HCT116 (cell line): ENCODE results near the gene DCLRE1C. TPM values are rescaled to one million over a fixed set of nuclear protein-coding genes. Genes with fewer than 3 reads are reported as not detected.
"Not testable (repeated sequence)": the region's sequence is repeated elsewhere in the genome, so short reads cannot be mapped to it uniquely, and the experiment has no call there.

ENCODE experiments used
- ATAC-seq: fragments of 200-7000 bp; cut with Tn5 transposase; 2 replicates; pipeline ENCODE4 v1.9.1; 2020; ENCODE audit warnings: mild to moderate bottlenecking, moderate library complexity
- BruUV-seq: library from RNA; stranded (reverse); fragments of 400-500 nt; replicated peaks from 2 replicates; lab custom pipeline; 2021; lab: Mats Ljungman, UMichigan
- CTCF ChIA-PET: fragments of 300-600 bp; sonication (Branson Sonifier 250); formaldehyde crosslinking; loops from one replicate; lab custom pipeline; 2021; ENCODE audit warnings: antibody characterized with exemption; lab: Charles Lee
- POLR2A ChIA-PET: fragments of 300-600, 350-600 bp; sonication (Branson Sonifier 250); formaldehyde crosslinking; loops from one replicate; lab custom pipeline; 2021; ENCODE audit warnings: antibody characterized with exemption; lab: Charles Lee
- RAD21 ChIA-PET, 2 experiments: fragments of 300-600 bp; sonication (Branson Sonifier 250); formaldehyde crosslinking; loops; one replicate each; lab custom pipeline; 2023; ENCODE audit warnings: low total read pairs in 2 of 2; ENCODE audit not compliant: uncharacterized antibody in 2 of 2, unreplicated experiment in 2 of 2, low non-redundant PET in 1 of 2; lab: Charles Lee
- DNase-seq: peaks from one replicate; pipeline ENCODE4 v3.0.0-alpha.2; 2010; ENCODE audit warnings: low read depth, low spot score
- H2AFZ ChIP-seq: fragments of 200-600 bp; shearing (Covaris generic), sonication (generic); 2 replicates; pipeline ENCODE4 v1.6.1; 2017; ENCODE audit warnings: low read depth, mixed run types, mixed read lengths, antibody characterized with exemption, low read length; ENCODE audit not compliant: poor library complexity, severe bottlenecking
- H3K27ac ChIP-seq: 2 replicates; pipeline ENCODE4 v1.5.1; 2012; ENCODE audit warnings: low read depth, low read length
- H3K27me3 ChIP-seq: fragments of 200-600 bp; sonication (generic); 2 replicates; pipeline ENCODE4 v1.6.1; 2016; ENCODE audit warnings: mixed run types, low read length, mixed read lengths; ENCODE audit not compliant: insufficient read depth
- H3K36me3 ChIP-seq, 2 experiments: fragments of 200-500 bp in 1 of 2; fragments of 200-600 bp in 1 of 2; sonication (Bioruptor generic) in 1 of 2; sonication (generic) in 1 of 2; 2 replicates each; pipeline versions ENCODE4 v1.5.1 to v1.6.1; 2014 to 2016; ENCODE audit warnings: low read length in 2 of 2, inconsistent platforms in 1 of 2, mixed read lengths in 1 of 2, mixed run types in 1 of 2; ENCODE audit not compliant: insufficient read depth in 2 of 2, control insufficient read depth in 1 of 2
- H3K4me1 ChIP-seq, 2 experiments: fragments of 200-600 bp in 1 of 2; sonication (generic) in 1 of 2; 2 replicates each; pipeline versions ENCODE4 v1.5.1 to v1.6.1; 2012 to 2017; ENCODE audit warnings: low read length in 2 of 2, inconsistent platforms in 1 of 2, mild to moderate bottlenecking in 1 of 2, mixed read lengths in 1 of 2, mixed run types in 1 of 2, moderate library complexity in 1 of 2; ENCODE audit not compliant: insufficient read depth in 2 of 2, control insufficient read depth in 1 of 2
- H3K4me2 ChIP-seq: fragments of 200-600 bp; sonication (generic); 2 replicates; pipeline ENCODE4 v1.6.1; 2017; ENCODE audit warnings: mixed run types, low read length, mixed read lengths
- H3K4me3 ChIP-seq, 2 experiments: fragments of 200-600 bp in 1 of 2; sonication (generic) in 1 of 2; replicated peaks in 1 of 2; 2 replicates each; pipeline ENCODE4 v1.5.1; 2011 to 2016; ENCODE audit warnings: low read length in 2 of 2, control low read depth in 1 of 2, low read depth in 1 of 2, mild to moderate bottlenecking in 1 of 2, mixed read lengths in 1 of 2, mixed run types in 1 of 2
- H3K79me2 ChIP-seq: fragments of 200-600 bp; sonication (generic); 2 replicates; pipeline ENCODE4 v1.6.1; 2017; ENCODE audit warnings: mild to moderate bottlenecking, mixed run types, low read length, moderate library complexity, mixed read lengths; ENCODE audit not compliant: insufficient read depth
- H3K9ac ChIP-seq: fragments of 200-600 bp; sonication (generic); 2 replicates; pipeline ENCODE4 v1.6.1; 2016; ENCODE audit warnings: low read length, mixed read lengths
- H3K9me2 ChIP-seq: fragments of 200-600 bp; sonication (generic), shearing (Covaris generic); 2 replicates; pipeline ENCODE4 v1.6.1; 2017; ENCODE audit warnings: mixed run types, mild to moderate bottlenecking, moderate library complexity; ENCODE audit not compliant: insufficient read depth
- H3K9me3 ChIP-seq, 2 experiments: fragments of 200-500 bp in 1 of 2; fragments of 200-600 bp in 1 of 2; sonication (Bioruptor generic) in 1 of 2; sonication (generic) in 1 of 2; 2 replicates each; pipeline ENCODE4 v1.6.1; 2014 to 2017; ENCODE audit warnings: low read length in 2 of 2, mixed read lengths in 2 of 2, inconsistent platforms in 1 of 2, low read depth in 1 of 2, mild to moderate bottlenecking in 1 of 2, mixed run types in 1 of 2, moderate library complexity in 1 of 2; ENCODE audit not compliant: control insufficient read depth in 1 of 2, insufficient read depth in 1 of 2
- H4K20me1 ChIP-seq: fragments of 200-600 bp; sonication (generic), shearing (Covaris generic); 2 replicates; pipeline ENCODE4 v1.6.1; 2017; ENCODE audit warnings: mixed run types, mild to moderate bottlenecking, moderate library complexity; ENCODE audit not compliant: insufficient read depth
- EGR1 ChIP-seq: IDR thresholded peaks from 2 replicates; pipeline ENCODE4 v1.6.1; 2012; ENCODE audit warnings: low read depth
- EZH2phosphoT487 ChIP-seq: fragments of 200-600 bp; IDR thresholded peaks from 2 replicates; pipeline ENCODE4 v1.6.1; 2018; ENCODE audit warnings: antibody characterized with exemption, borderline replicate concordance
- FOSL1 ChIP-seq: IDR thresholded peaks from 2 replicates; pipeline ENCODE4 v1.6.1; 2012; ENCODE audit warnings: low read depth
- POLR2AphosphoS5 ChIP-seq: IDR thresholded peaks from 2 replicates; pipeline ENCODE4 v1.6.1; 2011; ENCODE audit warnings: mild to moderate bottlenecking, low read depth, low read length, moderate library complexity
- ZBTB33 ChIP-seq: IDR thresholded peaks from 2 replicates; pipeline ENCODE4 v1.6.1; 2011; ENCODE audit warnings: mild to moderate bottlenecking, low read length, moderate library complexity; ENCODE audit not compliant: insufficient replicate concordance; ENCODE audit errors: extremely low read depth
- intact Hi-C: fragments of 100-400 bp; cut with micrococcal nuclease; formaldehyde crosslinking; loops from 2 replicates; pipeline ENCODE4 v1.10.0; 2022
- total RNA-seq: library from RNA; stranded (reverse); gene quantifications from one replicate; pipeline ENCODE4 v1.2.1, GENCODE V29; 2021; ENCODE audit not compliant: unreplicated experiment

Gene DCLRE1C
- total RNA-seq, 1 experiment from 2014 or later: 14.5 TPM

GRCh38 chr10:14945108-14945507, 8.8 kb downstream of the DCLRE1C start:
- no peaks in the 10 kb centered on the region for H4K20me1 ChIP-seq
- intact Hi-C loops: no loop called here
- H3K4me3 ChIP-seq: no peak overlapping the region
- no peaks in the 10 kb centered on the region for H3K9me2 ChIP-seq
- peaks cover 42% of the 10 kb centered on the region for H3K79me2 ChIP-seq
- no peak overlapping the region for H2AFZ ChIP-seq
- ChIA-PET CTCF (no interaction called here), POLR2A (no interaction called here)
- no peak overlapping the region for H3K27ac ChIP-seq
- no peaks in the 10 kb centered on the region for H3K9me3 ChIP-seq
- no peaks in the 10 kb centered on the region for H3K4me1 ChIP-seq
- ATAC-seq: no peak
- H3K4me2 ChIP-seq: no peak overlapping the region
- TF ChIP-seq ZBTB33 (no peak), FOSL1 (no peak), EGR1 (no peak), POLR2AphosphoS5 (no peak), EZH2phosphoT487 (no peak)
- TF ChIP-seq, all 23 proteins: peak for 0
- DNase-seq: no peak
- BruUV-seq: no TSS peak
- RAD21 ChIA-PET: no interaction called here
- no peak overlapping the region for H3K9ac ChIP-seq
- peaks cover 16 to 34% of the 10 kb centered on the region in 2 experiments for H3K36me3 ChIP-seq
- no peaks in the 10 kb centered on the region for H3K27me3 ChIP-seq

- RAD21 ChIA-PET, intact Hi-C loops, H4K20me1 ChIP-seq, H3K9me3 ChIP-seq, H2AFZ ChIP-seq, H3K4me2 ChIP-seq, DNase-seq, H3K9me2 ChIP-seq, H3K9ac ChIP-seq, H3K27ac ChIP-seq, CTCF ChIA-PET, H3K27me3 ChIP-seq, H3K4me3 ChIP-seq, ATAC-seq, BruUV-seq, POLR2A ChIA-PET, H3K4me1 ChIP-seq: not testable (repeated sequence)
- peaks cover 14 to 19% of the 10 kb centered on the region in 2 experiments for H3K36me3 ChIP-seq
- peaks cover 23% of the 10 kb centered on the region for H3K79me2 ChIP-seq
These were observed 11.0 kb downstream of the DCLRE1C start for GRCh38 chr10:14942950-14943338.

DNA sequence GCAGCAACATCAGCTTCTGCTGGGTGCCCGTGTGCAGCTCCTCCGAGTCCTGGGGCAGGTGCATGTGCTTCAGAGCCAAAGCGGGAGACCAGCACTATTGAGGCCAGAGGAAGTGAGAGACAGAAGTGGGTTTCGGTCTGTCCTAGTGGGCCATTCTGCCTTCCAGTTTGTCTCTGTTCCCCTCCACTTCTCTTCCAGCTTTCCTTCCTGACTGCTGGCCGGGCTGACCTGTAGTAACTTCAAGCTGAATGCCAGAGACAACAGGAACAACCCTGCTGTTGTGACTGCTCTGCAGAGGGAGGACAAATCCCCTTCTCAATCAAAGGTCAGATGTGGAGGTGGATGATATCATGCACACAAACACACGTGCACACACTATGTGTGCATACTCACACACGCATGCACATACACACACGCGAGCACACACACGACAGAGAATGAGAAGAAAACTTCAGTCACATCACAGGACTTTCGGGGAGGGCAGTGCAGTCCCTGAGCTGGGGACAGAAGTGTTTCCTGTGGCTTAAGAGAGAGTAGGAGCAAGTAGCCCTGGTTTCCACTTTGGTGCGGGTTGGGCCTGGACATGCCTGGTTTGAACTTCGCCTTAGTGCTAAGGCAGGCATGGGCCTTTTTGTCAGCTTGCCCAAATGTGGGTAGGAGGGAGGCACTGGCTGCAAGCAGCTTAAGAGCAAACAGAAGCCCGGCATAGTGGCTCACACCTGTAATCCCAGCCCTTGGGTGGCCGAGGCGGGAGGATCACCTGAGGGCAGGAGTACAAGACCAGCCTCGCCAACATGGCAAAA, 11.5 kb downstream of the DCLRE1C start:
- ATAC-seq: not testable (repeated sequence)

More for the DNA sequence above, 11.5 kb downstream of the DCLRE1C start:
- H3K4me2 ChIP-seq, H3K9ac ChIP-seq, DNase-seq, RAD21 ChIA-PET, H3K9me3 ChIP-seq, H3K27ac ChIP-seq, H3K4me1 ChIP-seq, CTCF ChIA-PET, intact Hi-C loops, H4K20me1 ChIP-seq, POLR2A ChIA-PET, H3K27me3 ChIP-seq, H2AFZ ChIP-seq, BruUV-seq, H3K9me2 ChIP-seq, H3K4me3 ChIP-seq: not testable (repeated sequence)
- H3K36me3 ChIP-seq: peaks cover 12 to 15% of the 10 kb centered on the region in 2 experiments
- peaks cover 18% of the 10 kb centered on the region for H3K79me2 ChIP-seq
